Esophagus (tissue), 2 donors: ENCODE data around the gene CHRNE. TPM values are rescaled to one million over a fixed set of nuclear protein-coding genes. Genes with fewer than 3 reads are reported as not detected.

ENCODE experiments used
- H3K27ac ChIP-seq, 2 donors: one replicate each; pipeline ENCODE4 v1.5.1; 2013; ENCODE audit warnings: low read depth in 2 of 2, mild to moderate bottlenecking in 2 of 2, inconsistent platforms in 1 of 2, low read length in 1 of 2, moderate library complexity in 1 of 2
- H3K27me3 ChIP-seq, 2 donors: one replicate each; pipeline ENCODE4 v1.6.1; 2013; ENCODE audit warnings: low read length in 2 of 2, control low read depth in 1 of 2, mild to moderate bottlenecking in 1 of 2; ENCODE audit not compliant: insufficient read depth in 2 of 2, control insufficient read depth in 1 of 2
- H3K36me3 ChIP-seq, 2 donors: one replicate each; pipeline ENCODE4 v1.6.1; 2013; ENCODE audit warnings: low read length in 1 of 2; ENCODE audit not compliant: control insufficient read depth in 2 of 2, insufficient read depth in 2 of 2
- H3K4me1 ChIP-seq, 2 donors: one replicate each; pipeline ENCODE4 v1.6.1; 2013; ENCODE audit warnings: low read length in 1 of 2; ENCODE audit not compliant: control insufficient read depth in 2 of 2, insufficient read depth in 2 of 2
- H3K4me3 ChIP-seq, 2 donors: one replicate each; pipeline ENCODE4 v1.5.1; 2013; ENCODE audit warnings: low read length in 2 of 2, mild to moderate bottlenecking in 2 of 2, low read depth in 1 of 2, moderate library complexity in 1 of 2
- H3K9me3 ChIP-seq, 2 donors: one replicate each; pipeline ENCODE4 v1.6.1; 2013; ENCODE audit warnings: mild to moderate bottlenecking in 2 of 2, low read depth in 1 of 2, low read length in 1 of 2, moderate library complexity in 1 of 2; ENCODE audit not compliant: control insufficient read depth in 2 of 2, insufficient read depth in 1 of 2
- WGBS, 2 donors: extraction: QIAGEN DNeasy Blood & Tissue Kit; methylation state at CpG; one replicate each; pipeline ENCODE4 v1.1.7; 2013; 5-methylcytosine and 5-hydroxymethylcytosine counted together
- polyA plus RNA-seq, 2 donors: library from polyadenylated mRNA; stranded (reverse); fragments of 200-250 nt; gene quantifications; one replicate each; pipeline ENCODE4 v1.2.3, GENCODE V29; 2013
- donor health status: healthy with polysubstance abuse.
- donor health status: Bipolar disorder and iron deficiency.

Gene CHRNE
- polyA plus RNA-seq, 2 donors: 0.16 to 0.47 TPM

DNA sequence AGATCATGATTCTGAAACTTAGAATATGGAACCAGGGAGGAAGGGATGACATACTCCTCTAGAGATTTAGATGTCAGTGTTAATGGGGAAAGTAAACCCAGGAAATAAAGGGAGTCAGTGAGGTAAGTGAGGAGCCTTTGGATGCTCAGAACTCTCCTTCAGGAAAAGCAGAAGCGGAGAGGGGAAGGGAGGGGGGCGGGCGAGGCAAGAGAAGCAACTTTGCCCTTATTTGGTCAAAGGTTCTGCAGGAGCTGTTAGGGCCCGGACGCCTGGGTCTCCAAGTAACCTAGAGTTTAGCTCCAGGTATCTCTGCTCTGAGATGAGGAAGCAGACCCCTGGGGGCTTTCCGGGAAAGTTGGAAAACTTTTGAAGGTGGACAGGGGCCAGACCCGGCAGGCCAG, 44.1 kb upstream of the CHRNE start:
- peaks cover 2 to 15% of the 10 kb centered on the region in 2 donors for H3K4me1 ChIP-seq
- peak overlapping the region; percentile 33 to 77 for H3K4me3 ChIP-seq
- WGBS, 2 donors: 0 to 1% methylated on average over 7 of the region's 7 CpGs

DNA sequence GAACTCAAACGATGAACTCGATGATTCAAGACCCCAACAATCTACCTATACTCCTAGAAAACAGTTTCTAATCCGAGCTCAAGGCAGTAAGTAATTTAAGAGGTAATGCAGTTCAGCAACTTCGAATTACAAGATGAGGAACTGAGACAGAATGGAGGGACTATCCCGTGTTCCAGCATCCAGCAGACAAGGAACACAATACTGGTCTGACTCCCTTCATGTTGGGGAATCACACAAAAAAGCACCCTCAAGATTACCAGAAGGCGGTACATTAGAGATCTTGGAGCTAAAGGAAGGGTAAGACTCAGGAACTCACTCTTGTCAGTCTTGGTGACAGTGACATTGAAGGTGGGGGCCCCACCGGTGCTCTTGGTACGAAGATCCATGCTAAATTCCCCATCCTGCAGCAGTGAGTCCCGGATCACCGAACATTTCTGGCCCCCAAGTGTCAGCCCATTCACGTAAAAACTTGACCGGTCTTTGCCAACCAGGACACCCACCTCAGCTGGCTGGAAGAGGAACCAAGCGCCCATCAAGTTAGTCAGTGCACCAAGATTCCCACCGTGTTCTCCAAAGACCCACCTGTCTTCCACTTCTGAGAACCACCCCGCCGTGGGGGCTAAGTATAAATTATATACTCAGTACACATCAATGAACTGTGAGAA, 43.5 kb upstream of the CHRNE start:
- H3K4me3 ChIP-seq: peak overlapping the region; percentile 33 to 77
- H3K4me1 ChIP-seq: peaks cover 2 to 15% of the 10 kb centered on the region in 2 donors
- H3K9me3 ChIP-seq: no peaks in the 10 kb centered on the region
- peak overlapping the region; percentile 54 to 85 for H3K27ac ChIP-seq
- peaks cover 5 to 27% of the 10 kb centered on the region in 2 donors for H3K36me3 ChIP-seq
- 18 to 22% methylated on average over 16 of the region's 16 CpGs for WGBS, 2 donors
- no peaks in the 10 kb centered on the region for H3K27me3 ChIP-seq

More for the DNA sequence above, 44.1 kb upstream of the CHRNE start:
- no peaks in the 10 kb centered on the region for H3K9me3 ChIP-seq
- no peaks in the 10 kb centered on the region for H3K27me3 ChIP-seq
- H3K36me3 ChIP-seq: peaks cover 5 to 27% of the 10 kb centered on the region in 2 donors
- peak overlapping the region; percentile 90 to 100 for H3K27ac ChIP-seq

DNA sequence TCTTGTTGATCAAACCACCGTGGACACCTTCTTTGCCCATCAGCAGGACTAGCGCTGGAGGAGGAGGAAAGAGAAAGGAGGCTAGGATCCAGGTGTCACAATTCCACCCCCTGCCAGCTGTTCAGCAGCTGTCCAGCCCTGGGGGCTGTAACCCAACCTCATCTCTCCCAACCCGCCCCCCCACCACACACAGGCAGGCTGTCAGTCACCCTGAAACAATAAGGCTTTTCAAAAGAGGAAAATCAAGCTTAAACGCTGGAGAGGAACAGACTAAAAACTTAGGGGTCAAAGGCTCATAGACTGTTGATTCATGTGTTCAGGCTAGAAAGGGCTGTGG, 43.0 kb upstream of the CHRNE start:
- WGBS, 2 donors: 12 to 19% methylated on average over 4 of the region's 4 CpGs
- H3K27ac ChIP-seq: peak overlapping the region; percentile 54 to 85
- H3K27me3 ChIP-seq: no peaks in the 10 kb centered on the region
- peak overlapping the region in 1 of 2 donors; percentile 77 for H3K4me3 ChIP-seq
- no peaks in the 10 kb centered on the region for H3K9me3 ChIP-seq
- peaks cover 2 to 15% of the 10 kb centered on the region in 2 donors for H3K4me1 ChIP-seq
- H3K36me3 ChIP-seq: peaks cover 5 to 27% of the 10 kb centered on the region in 2 donors

DNA sequence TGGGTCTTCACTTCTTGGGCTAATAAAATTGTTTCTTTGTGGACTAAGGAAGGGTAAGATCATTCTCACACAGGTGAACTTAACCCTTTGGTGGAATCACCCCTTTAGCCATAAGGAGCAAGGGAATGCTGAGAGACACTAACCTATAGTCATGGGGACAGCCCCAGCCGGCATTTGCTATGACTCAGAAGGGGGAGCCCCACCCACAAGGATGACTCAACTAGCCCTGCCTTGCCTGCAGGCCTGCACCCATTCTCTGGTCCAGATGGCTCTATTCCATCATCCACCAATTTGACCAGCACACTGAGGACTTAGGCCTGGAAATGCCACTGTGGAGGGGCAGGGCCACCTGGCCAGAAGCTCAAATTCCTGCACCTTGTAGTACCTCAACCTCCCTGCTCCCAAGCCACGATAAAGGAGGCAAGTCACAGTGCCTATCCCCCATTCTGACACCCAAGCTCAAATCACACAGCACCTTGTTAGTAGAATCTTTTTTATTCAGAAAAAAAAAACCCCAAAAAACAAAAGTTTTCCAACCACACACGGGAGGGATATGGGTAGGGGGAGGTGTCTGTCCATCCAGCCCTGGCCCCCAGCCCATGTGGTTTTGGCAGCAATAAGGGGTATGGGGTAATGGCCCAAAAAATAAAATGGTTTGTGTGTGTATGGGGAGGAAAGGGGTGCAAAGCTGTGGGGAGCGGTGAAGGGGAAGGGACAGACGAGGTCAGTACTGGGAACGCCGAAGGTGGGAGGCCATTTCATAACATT, 42.5 kb upstream of the CHRNE start:
- Histone ChIP-seq H3K36me3 (peaks cover 5 to 27% of the 10 kb centered on the region in 2 donors), H3K27me3 (no peaks in the 10 kb centered on the region), H3K27ac (peak overlapping the region; percentile 69 to 85), H3K4me1 (peaks cover 2 to 13% of the 10 kb centered on the region in 2 donors), H3K4me3 (peak overlapping the region in 1 of 2 donors; percentile 11), H3K9me3 (no peaks in the 10 kb centered on the region)
- 20 to 22% methylated on average over 7 of the region's 7 CpGs for WGBS, 2 donors

DNA sequence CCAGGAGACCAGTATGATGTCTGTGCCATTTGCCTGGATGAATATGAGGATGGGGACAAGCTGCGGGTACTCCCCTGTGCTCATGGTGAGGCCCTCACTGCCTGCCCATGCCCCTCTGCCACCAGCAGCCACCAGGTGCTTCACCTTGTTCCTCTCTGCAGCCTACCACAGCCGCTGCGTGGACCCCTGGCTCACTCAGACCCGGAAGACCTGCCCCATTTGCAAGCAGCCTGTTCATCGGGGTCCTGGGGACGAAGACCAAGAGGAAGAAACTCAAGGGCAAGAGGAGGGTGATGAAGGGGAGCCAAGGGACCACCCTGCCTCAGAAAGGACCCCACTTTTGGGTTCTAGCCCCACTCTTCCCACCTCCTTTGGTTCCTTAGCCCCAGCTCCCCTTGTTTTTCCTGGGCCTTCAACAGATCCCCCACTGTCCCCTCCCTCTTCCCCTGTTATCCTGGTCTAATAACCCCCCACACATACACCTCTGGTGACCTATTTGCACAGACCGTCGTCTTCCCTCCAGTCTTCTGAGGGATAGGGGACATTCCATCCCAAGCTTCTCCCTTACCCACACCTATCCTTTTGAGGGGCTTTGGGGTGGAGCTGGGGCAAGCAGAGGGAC, 41.8 kb upstream of the CHRNE start:
- Histone ChIP-seq H3K4me3 (no peak overlapping the region), H3K9me3 (no peaks in the 10 kb centered on the region), H3K4me1 (peaks cover 2 to 10% of the 10 kb centered on the region in 2 donors), H3K27ac (peak overlapping the region; percentile 69 to 85), H3K27me3 (no peaks in the 10 kb centered on the region), H3K36me3 (peaks cover 5 to 27% of the 10 kb centered on the region in 2 donors)
- WGBS, 2 donors: 55 to 61% methylated on average over 8 of the region's 8 CpGs

DNA sequence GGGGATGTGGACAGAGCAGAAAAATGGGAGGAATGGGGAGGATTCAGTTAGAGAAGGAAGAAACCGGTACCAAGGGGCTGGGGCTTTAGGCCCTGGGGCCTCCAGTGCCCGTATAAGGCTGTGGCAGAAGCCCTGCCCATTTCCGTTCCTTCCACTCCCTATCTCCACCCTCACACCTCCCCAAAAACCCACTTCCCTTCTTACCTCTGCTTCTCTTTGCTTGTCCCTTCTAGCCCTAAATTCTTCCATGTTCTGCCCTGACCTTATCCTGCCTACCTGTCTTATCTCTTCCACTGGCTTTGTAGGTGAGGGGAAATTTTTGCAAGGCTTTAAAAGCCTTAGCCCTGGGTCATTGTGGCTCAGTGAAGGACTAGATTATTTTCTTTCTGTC, 41.3 kb upstream of the CHRNE start:
- WGBS, 2 donors: 27% methylated on average over 2 to 3 of the region's 3 CpGs
- Histone ChIP-seq H3K4me3 (no peak overlapping the region), H3K36me3 (peaks cover 5 to 27% of the 10 kb centered on the region in 2 donors), H3K4me1 (peaks cover 2 to 10% of the 10 kb centered on the region in 2 donors), H3K27ac (peak overlapping the region; percentile 69 to 85), H3K9me3 (no peaks in the 10 kb centered on the region), H3K27me3 (no peaks in the 10 kb centered on the region)

DNA sequence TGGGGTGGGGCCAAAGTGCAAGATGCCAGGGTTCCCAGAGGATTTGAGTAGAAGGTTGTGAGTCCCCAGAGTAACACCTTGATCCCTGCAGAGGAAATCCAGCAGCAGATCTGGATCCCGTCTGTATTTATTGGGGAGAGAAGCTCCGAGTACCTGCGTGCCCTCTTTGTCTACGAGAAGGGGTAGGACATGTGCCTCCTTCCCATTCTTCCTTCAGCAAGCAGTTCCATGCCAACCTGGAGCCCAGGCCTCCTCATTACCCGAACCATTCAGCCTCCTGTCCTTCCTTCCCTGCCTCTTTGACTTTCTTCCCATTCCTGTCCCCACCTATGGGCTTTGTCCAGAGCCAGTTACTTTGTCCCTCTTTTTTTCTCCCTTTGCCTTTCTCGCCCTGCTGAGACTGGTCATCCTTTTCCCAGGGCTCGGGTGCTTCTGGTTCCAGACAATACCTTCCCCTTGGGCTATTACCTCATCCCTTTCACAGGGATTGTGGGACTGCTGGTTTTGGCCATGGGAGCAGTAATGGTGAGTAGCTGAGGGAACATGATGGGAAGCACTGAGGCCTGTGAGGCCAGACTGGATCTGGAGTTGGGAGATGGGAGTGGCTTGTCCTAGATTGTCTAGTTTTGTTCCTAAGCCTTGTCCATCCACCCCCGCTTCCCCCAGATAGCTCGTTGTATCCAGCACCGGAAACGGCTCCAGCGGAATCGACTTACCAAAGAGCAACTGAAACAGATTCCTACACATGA, 40.0 kb upstream of the CHRNE start:
- Histone ChIP-seq H3K4me1 (peaks cover 8 to 16% of the 10 kb centered on the region in 2 donors), H3K27ac (peak overlapping the region in 1 of 2 donors; percentile 57)

DNA sequence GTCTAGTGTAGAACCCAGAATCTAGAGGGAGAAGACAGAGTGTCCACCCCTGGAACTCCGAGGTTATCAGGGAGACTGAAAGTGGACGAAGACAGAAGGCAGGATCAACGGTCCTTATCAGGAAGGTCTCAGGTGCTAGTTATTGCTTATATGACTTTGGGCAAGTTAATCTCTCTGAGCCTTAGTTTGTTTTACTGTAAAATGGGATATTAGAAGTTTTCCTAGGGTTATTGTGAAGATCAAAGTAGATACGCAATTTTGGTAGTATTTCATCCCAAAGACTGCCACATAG, 38.4 kb upstream of the CHRNE start:
- H3K36me3 ChIP-seq: peaks cover 5 to 40% of the 10 kb centered on the region in 2 donors

More for the DNA sequence above, 40.0 kb upstream of the CHRNE start:
- Histone ChIP-seq H3K9me3 (no peaks in the 10 kb centered on the region), H3K27me3 (no peaks in the 10 kb centered on the region), H3K36me3 (peaks cover 5 to 31% of the 10 kb centered on the region in 2 donors), H3K4me3 (no peak overlapping the region)
- 67 to 76% methylated on average over 13 of the region's 13 CpGs for WGBS, 2 donors

More for the DNA sequence above, 38.4 kb upstream of the CHRNE start:
- Histone ChIP-seq H3K27ac (peak overlapping the region; percentile 59 to 90), H3K27me3 (no peaks in the 10 kb centered on the region), H3K9me3 (no peaks in the 10 kb centered on the region), H3K4me3 (peak overlapping the region; percentile 76 to 83), H3K4me1 (peaks cover 8 to 16% of the 10 kb centered on the region in 2 donors)
- 33 to 36% methylated on average over 4 of the region's 4 CpGs for WGBS, 2 donors
